Inflammatory macrophage treated with lipopolysaccharide for 1 hour (primary cell): Measurements from ENCODE around the gene CGB8.
A peak's percentile ranks its signal among the peaks of the same experiment; 100 is the strongest.
"Not testable (repeated sequence)": the region's sequence is repeated elsewhere in the genome, so short reads cannot be mapped to it uniquely, and the experiment has no call there.

Source experiments
- DNase-seq, 2 donors: peaks; one replicate each; pipeline ENCODE4 v3.0.0-alpha.2; 2020 to 2022

CGB8 gene

DNA sequence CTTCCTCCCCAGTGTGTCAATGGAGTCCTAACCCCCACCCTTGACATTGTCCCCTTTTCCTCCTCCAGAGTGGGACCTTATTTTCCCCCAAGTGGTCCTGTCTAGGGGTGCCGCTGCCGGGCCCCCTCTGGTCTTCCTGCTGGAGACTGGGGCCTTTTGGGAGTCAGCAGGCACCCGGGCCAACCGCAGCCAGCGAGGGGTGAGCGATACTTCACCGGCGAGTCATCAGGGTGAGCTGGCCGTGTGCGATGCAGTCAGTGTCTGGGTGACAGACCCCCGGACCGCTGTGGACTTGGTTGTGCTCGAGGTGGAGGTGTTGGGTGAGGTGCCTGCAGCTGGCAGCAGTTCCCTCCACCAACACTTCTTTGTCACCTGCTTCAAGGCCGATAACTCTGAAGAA lies 19.2 kb downstream of the CGB8 start:
- not testable (repeated sequence) for DNase-seq

DNA sequence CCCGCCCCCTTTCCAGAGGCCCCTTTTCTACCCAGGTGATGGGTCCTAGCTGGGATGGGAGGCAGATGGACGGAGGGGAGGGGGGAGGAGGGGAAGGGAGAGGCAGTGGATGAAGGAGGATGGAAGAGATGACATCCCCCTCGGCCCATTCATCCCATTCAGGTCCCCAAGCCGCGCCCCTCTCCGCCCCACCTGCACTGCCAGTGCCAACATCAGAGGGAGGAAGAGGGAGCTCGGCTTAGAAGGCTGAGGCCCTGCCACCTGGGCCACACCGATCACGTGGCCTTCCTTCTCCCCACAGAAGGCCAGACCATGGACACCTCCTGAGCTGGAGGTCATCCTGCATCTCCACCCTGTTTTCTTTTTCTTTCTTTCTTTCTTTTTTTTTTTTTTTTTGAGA lies 20.2 kb downstream of the CGB8 start:
- not testable (repeated sequence) for DNase-seq

DNA sequence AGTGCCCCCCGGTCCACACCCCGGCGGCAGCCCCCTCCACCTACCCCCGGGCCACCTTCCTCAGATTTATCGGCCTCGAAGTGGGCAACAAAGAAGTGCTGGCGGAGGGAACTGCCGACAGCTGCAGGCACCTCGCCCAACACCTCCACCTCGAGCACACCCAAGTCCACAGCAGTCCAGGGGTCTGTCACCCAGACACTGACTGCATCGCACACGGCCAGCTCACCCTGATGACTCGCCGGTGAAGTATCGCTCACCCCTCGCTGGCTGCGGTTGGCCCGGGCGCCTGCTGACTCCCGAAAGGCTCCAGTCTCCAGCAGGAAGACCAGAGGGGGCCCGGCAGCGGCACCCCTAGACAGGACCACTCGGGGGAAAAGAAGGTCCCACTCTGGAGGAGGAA lies 23.3 kb downstream of the CGB8 start:
- not testable (repeated sequence) for DNase-seq

DNA sequence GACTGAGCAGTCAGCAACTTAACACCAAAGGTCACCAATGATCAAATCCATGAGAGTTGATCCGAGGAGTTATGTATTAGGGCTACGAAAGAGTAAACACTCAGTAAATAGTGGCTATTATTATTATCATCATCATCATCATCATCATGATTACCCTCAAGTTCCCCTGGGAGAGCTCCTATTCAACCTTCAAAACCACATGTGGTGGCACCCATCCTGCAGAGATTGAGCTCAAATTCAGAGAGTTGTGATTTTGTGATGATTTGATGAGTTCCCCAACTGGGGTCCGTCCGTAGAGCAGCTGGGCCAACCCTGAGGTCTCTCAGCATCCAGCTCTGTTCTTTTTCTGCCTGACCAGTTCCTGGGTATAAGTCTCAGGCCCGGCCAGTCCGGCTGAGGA lies 23.8 kb downstream of the CGB8 start:
- not testable (repeated sequence) for DNase-seq

DNA sequence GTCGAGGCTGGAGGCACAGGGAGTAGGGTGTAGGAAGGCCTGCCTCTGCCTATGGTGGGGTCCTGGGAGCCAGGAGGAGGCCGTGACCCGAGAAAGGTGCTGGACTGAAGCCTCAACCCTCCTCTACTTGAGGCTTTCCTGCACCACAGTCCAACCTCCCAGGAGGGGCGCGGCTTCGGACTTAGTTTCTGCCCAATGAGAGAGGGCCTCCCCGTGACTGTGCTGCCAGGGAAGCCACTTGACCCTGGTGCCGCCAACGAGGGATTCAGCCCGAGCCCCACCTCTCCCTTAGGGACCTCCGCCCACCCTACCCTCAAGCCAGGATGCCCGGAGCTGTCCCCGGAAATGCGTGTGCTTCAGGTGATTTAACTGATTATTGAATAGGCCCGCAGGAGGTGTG lies 24.7 kb downstream of the CGB8 start, which contains the start of gene CGB3:
Gene CGB3, minus strand, starts transcription at position 101 of the 400 bp plus-strand sequence. CDS start 362 bp downstream, outside the sequence.
- not testable (repeated sequence) for DNase-seq

DNA sequence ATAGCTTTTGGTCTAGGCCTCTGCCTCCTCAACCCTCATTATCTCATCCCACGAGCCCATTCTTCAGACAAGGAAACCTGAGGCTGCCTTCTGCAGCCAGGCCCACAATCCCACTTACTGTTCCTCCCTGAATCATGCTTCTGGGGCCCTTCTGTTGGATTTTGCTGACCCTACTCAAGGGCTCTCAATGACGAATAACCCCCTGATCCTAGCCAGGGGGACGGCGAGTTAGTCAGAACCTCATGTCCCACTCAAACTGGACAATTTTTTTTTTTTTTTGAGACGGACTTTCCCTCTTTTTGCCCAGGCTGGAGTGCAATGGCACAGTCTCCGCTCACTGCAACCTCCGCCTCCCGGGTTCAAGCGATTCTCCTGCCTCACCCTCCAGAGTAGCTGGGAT lies 26.8 kb downstream of the CGB8 start:
- DNase-seq = peak in 1 of 2 donors; percentile 3

DNA sequence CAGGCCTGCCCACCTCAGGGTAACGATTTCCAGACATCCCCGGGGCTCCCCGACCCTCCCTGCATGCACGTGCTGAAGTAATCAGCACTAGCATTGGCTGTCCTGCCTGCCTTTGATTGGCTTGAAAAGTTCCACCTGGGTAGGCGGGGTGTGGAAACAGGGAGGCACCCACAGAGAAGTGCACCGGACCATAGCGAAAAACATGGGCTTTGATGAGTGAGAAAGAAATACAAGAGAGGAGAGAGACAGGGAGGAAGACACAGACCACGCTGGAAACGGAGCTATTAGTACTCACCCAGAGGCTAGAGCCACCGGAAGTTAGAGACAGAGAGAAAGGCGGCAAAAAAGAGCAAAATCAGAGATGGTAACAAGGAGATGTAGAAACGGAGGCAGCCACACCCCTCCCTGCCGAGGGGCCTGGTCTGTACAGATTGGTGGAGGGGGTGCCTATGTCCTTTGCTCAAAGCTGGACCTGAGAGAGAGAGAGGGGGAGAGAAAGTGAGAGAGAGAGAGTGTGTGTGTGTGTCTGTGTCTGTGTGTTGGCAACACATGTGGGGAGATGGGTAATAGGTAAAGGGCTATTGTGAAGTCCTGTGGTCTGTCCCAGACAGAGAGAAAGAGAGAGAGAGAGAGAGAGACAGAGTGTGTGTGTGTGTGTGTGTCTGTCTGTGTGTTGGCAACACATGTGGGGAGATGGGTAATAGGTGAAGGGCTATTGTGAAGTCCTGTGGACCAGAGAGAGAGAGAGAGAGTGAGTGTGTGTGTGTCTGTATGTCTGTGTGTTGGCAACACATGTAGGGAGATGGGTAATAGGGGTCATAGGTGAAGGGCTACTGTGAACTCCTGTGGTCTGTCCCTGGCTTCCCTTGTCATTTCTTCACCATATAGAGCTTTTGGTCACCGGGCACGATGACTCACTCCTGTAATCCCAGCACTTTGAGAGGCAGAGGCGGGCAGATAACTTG lies 27.7 kb downstream of the CGB8 start:
- DNase-seq = peak; percentile 23 to 57

DNA sequence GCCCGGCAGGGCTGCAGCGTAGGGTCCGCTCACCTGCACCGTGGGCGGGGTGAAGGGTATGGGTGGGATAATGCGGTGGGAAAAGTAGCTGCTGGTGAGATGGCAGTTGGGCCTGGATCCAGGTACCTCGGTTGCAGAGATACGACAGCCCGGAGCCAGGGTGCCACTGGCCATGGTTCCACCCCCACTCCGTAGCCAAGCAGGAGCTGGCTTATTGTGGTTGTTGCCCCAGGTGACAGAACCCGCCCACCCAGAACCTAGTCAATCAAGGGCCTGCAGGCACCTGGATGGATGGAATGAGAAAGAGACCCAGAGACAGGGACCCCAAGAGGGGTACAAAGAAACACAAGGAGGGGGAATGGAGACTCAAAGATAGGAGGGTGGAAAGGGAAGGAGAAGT lies 28.6 kb downstream of the CGB8 start:
- no peak for DNase-seq

DNA sequence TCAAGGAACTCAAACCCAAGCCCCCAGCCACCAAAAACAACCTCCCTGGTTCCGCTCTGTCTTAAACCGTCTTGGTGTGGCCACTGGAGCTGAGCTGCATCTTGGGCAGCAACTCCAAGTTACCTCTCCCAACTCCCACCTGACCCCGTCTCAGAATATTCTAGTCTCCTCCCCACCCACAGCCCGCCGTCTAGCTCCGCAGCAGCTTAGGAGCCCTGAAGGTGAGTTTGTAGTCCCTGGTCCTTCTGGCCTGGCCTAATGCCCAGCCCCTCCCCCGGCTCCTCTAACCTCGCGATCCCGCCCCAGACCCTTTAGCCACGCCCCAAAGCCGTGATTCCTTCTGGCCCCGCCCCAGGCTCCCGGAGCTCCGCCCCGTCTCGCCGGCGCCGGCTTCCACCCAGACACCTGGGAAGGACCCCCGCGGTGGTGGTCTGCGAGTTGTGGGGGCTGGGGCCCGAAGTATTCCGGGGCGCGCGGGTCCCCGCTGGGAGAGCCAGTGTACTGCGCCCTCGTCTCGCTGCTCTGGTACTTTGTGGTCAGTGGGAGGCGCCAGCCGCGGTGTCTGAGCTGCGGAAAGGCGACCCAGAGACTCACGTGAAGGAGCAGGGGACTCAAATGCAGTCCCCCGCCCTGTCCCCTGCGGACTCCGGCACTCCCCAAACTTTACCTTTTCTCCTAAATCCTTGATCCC lies 29.5 kb downstream of the CGB8 start:
- peak in 1 of 2 donors; percentile 47 for DNase-seq

DNA sequence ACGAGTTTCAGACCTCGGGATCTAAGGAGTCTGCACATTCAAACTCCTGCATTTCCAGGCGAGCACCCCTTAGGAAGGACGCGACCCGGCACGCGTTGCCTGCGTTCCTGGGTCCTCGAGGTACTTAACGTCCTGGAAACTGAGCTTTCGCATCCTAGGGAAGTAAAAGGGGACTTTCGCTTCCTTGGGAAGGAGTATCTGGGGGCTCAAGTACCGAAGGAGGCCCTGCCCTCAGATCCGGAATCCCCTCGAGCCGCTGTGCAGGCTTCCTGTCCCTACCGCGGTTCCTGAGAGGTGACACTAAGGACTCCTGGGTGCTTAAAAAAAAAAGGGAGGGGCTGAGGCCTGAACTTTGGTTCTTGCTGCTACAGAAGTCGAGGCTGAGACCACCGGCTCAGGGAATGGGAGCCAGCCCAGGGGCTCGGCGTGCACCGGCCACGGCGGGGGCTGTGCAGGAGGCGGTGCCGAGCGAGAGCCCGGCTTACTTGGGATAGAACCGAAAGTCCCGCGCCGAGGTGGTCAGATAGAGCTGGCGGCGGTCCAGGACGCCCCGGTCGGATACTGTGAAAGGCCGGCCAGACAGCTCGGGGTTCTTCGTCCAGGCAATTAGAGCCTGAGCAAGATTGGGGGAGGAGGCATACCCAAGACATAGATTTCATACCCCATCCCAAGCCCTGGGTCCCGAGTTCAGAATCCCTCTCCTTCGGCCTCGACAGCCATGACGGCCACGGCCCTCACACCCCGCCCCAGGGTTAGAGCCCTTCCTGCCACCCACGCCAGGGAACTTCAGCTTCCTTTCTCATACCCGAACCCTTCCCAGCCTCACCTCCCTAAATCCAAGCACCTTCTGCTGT lies 30.3 kb downstream of the CGB8 start:
- DNase-seq = peak in 1 of 2 donors; percentile 3

DNA sequence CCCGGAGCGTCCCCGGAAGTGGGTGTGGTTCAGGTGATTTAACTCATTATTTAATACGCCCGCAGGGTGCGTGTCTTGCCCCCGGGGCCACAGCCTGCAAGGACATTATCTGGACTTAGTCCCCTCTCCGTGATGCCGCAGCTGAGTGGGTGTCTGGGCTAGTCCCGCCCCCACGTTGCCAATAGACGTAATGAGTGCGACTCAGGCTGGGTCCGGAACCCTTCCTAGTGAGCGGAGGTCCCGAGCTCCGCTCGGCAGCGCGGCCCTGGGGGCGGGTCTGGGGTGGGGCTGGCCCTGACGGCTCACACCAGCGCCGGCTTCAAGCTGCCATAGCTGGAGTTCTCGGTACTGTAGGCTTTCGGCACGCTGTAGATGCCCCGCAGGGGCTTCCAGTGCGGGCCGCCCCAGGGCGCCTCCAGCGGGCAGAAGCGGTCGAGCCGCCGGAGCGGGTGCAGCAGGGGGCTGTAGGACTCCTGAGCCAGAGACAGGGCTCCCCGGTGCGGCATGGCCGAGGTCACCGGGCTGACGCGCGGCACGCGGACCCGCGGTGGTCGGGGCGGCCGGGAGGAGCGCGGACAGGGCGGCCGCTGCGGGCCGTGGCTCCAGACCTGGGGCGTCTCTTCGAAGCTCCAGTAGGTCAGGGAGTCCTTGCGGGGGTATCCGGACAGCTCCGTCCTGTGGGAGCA lies 31.1 kb downstream of the CGB8 start:
- peak; percentile 18 to 45 for DNase-seq

DNA sequence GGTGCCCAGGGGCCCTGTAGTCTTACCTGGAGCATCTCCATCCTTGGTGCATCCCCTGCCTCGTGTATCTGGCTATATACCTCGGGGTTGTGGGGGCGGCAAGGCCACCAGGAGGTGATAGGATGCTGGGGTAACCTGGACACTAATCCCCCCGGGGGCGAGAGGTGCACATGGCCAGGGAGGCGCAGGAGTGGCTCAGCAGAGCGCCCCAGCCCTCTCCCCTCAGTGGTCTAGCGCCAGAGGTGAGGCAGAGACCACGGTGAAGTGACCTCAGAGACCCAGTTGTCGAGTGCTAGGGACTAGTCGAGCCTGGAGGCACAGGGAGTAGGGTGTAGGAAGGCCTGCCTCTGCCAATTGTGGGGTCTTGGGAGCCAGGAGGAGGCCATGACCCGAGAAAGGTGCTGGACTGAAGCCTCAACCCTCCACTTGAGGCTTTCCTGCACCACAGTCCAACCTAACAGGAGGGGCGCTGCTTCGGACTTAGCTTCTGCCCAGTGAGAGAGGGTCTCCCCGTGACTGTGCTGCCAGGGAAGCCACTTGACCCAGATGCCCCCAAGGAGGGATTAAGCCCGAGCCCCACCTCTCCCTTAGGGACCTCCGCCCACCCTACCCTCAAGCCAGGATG lies 31.8 kb downstream of the CGB8 start, which contains the start of gene LHB:
Gene LHB, minus strand, starts transcription at position 51 of the 625 bp plus-strand sequence. Its CDS starts 10 bp downstream, at position 41.
- DNase-seq = no peak

DNA sequence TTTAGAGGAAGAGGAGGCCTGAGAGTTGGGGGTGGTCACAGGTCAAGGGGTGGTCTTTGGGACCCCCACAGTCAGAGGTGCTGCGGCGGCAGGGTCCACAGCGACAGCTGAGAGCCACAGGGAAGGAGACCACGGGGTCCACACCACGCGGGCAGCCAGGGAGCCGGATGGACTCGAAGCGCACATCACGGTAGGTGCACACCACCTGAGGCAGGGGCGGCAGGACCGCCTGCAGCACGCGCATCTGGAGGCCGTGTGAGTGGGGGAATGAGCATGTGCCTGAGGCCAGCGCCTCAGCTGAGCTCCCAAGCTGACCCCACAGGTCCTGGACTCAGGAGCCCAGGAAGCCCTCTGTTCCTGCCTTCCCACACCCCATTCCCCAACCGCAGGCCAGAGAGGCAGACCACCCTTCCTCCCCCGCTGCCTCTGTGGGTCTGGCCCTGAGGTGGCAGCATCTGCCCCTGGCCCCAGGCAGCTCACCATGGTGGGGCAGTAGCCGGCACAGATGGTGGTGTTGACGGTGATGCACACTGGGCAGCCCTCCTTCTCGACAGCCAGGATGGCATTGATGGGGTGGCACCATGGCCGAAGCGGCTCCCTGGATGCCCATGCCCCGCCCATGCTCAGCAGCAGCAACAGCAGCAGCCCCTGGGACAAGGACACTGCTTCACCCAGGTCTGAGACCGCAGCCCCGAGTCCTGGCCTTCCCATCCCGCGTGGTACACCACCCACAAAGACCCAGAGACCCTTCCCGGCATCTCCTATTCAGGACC lies 32.7 kb downstream of the CGB8 start:
- no peak for DNase-seq

DNA sequence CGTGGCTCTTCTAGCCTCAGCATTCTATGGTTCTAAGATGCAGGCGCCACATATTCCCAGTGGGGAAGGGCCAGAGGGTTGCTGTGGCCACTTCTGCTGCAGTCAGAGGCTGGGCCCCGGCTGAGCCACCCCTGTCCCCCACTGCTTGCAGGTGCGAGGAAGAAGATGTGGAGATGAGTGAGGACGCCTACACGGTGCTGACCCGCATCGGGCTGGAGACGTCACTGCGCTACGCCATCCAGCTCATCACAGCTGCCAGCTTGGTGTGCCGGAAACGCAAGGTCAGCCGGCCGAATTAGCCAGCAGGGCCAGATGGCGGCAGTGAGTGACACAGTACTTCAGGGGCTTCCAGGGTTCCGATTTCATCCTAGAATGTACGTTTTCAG lies 34.0 kb downstream of the CGB8 start:
- no peak for DNase-seq

DNA sequence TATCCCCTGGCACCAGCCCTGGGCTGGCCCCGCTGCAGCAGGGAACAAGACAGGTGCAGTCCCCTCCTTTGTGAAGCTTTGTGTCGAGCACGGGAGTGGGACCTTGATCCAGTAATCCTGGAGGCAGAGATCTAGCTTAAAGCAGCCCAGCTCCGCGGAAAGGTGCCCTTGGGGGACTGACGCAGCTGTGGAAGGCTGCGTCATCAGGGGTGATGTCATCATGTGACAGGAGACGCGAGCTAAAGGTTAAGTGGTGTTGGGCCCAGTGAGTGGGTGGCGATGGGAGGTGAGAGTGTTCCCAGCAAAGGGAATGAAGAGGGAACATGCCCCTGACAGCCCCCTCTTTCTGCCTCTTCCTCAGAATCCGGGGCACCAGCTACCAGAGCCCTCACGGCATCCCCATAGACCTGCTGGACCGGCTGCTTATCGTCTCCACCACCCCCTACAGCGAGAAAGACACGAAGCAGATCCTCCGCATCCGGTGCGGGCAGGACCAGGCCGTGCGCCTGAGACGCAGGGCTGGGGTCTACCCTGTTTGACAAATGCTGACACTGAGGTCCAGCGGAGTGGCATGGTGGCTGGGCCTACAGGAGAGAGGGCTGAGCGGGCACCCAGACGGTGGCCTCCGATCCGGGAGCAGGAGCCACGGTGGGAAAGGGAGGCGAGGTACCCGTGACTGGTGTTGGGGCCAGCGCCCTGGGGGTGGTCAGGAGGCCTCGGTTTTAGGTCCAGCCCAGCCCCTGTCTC lies 34.6 kb downstream of the CGB8 start:
- DNase-seq = no peak

DNA sequence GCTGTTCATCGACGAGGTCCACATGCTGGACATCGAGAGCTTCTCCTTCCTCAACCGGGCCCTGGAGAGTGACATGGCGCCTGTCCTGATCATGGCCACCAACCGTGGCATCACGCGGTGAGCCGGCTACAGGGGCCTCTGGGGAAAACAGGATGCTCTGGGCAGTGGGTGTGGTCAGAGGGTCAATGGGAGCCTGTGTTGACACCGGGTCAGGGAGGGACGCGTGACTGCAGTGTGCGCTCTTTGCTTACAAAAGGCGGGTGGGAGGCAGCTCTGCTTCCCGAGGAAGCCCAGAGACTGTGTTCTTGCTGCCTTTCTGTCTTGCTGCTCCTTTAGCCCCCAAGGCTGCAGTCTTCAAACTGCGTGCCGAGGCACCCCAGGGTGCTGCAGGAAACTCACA lies 37.7 kb downstream of the CGB8 start:
- DNase-seq = no peak

DNA sequence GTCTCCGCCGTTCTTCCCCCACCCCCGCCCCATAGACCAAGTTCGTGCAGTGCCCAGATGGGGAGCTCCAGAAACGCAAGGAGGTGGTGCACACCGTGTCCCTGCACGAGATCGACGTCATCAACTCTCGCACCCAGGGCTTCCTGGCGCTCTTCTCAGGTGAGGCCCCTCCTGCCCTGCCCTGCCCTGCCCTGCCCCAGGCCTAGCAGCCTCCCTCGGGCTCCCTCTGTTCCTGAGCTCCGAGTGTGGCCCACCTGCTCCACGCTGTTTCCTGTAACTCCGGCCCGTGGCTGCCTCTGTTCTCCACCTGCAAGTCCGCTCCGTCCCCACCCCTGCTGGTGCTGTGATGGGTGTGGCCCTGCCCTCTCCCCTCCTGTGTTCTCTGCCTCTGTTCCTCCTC lies 38.5 kb downstream of the CGB8 start:
- DNase-seq = no peak

DNA sequence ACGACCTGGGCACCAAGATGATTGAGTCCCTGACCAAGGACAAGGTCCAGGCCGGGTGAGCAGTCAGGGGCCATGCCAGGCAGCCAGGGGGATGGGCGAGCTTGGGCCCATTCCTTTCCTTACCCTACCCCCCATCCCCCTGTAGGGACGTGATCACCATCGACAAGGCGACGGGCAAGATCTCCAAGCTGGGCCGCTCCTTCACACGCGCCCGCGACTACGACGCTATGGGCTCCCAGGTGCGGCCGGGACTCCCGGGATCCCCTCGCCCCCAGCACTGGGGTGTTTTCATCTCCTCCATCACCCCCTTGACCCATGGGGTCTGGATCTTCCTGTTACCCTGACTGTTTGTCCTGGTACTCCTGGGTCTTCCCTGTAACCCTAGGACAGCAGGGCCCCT lies 39.1 kb downstream of the CGB8 start:
- DNase-seq = no peak

DNA sequence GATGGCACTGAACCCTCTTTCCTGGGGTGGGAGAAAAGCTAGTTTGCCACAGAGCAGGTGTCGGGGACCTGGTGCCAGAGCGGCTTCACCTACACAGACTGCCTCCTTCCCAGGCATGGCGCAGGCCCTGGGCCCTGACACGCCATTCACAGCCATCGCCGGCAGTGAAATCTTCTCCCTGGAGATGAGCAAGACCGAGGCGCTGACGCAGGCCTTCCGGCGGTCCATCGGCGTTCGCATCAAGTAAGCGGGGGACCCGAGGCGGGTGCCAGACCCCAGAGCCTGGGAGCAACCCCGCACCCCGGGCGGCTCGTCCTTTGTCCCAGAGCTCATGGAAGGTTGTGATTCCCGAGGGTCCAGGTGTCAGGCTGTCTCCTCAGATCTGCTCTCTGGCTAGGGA lies 42.0 kb downstream of the CGB8 start:
- DNase-seq = no peak

DNA sequence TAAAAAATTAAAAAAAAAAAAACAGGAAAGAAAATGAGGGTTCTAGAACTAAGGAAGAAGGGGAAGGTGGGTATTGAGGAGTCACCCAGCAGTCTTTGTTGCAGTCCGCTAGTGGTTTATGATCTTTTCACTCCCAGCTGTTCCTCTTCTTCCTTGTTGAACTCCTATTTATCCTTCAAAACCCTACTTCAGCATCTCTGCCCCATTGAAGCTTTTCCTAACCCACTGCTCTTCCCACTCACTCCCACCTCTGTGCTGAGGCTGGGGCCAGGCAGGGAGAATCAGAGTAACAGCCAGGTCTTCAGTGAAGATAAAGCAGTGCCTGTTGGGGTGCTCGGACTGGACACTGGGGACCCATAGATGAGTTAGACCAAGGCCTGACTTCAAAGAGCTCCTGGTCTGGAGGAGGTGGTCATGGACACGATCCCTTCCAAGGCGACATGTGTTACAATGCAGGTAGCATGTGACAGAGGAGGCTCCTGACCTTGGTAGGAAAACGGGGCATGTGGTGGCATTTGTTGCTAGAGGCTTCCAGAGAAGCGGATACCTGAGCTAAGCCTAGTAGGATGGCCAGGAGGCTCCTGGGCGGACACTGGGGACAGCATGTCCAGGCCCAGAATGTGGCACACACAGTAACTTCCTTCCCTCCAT lies 43.8 kb downstream of the CGB8 start:
- no peak for DNase-seq
